Choroid plexus epithelial cell (primary cell): ENCODE data around the gene AP2A2.
A peak's percentile ranks its signal among the peaks of the same experiment; 100 is the strongest.

Source experiments
- DNase-seq: peaks from one replicate; pipeline ENCODE4 v3.0.0-alpha.2; 2010; ENCODE audit warnings: low read depth
- H3K4me3 ChIP-seq: 2 replicates; pipeline ENCODE4 v1.5.1; 2011; ENCODE audit warnings: low read depth, mild to moderate bottlenecking, control low read depth, low read length, moderate library complexity
- TF ChIP-seq, protein P1 (sequence below): conservative IDR thresholded peaks from 2 replicates; pipeline ENCODE4 v1.5.1; 2011; ENCODE audit warnings: low read depth, mild to moderate bottlenecking, control low read depth, inconsistent platforms, low read length, moderate library complexity

Gene AP2A2

DNA sequence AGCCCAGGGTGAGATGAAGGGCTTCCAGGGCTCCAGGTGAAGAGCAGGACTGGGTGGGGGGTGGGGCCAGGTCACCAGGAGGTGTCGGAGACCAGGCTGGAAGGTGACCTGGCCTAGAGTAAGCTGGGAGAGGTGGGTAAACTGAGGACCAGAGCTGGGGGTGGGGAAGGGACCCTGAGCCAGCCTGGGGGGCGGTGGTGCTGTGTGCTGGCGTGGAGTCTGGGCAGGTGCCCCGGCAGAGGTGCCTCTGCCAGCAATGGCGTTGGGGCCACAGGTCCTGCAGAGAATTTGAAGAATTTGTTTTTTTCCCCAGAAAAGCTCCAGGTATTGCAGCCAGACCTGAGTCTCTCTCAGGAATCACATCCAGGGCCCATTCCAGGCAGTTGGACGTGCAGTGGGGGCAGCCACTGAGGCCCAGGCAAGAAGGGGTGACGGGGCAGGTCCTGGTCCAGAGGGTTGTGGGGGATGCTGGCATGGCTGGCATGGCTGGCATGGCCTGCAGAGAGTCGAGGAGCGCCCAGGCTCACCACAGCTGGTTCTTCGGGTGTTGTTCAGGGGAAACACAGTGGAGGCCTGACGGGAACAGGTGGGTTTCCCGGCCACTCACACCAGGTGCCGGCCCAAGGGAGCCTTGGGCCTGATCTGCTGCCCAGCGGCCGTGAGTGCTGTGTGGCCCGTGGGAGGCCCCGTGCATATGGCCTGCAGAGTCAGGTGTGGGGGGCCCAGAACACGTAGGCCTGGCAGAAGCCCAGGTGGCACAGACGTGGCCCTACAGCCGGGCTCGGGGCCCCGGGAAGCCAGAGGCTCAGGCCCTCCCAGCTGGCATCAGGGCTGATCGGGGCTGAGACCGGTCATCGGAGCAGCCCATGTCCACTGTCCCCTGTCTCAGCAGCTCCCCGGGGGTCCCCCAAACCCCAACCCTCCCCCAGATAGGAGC is 117.2 kb downstream of the AP2A2 start:
- TF ChIP-seq, protein P1, sequence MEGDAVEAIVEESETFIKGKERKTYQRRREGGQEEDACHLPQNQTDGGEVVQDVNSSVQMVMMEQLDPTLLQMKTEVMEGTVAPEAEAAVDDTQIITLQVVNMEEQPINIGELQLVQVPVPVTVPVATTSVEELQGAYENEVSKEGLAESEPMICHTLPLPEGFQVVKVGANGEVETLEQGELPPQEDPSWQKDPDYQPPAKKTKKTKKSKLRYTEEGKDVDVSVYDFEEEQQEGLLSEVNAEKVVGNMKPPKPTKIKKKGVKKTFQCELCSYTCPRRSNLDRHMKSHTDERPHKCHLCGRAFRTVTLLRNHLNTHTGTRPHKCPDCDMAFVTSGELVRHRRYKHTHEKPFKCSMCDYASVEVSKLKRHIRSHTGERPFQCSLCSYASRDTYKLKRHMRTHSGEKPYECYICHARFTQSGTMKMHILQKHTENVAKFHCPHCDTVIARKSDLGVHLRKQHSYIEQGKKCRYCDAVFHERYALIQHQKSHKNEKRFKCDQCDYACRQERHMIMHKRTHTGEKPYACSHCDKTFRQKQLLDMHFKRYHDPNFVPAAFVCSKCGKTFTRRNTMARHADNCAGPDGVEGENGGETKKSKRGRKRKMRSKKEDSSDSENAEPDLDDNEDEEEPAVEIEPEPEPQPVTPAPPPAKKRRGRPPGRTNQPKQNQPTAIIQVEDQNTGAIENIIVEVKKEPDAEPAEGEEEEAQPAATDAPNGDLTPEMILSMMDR, result no peak
- DNase-seq, result no peak
- no peak overlapping the region for H3K4me3 ChIP-seq

DNA sequence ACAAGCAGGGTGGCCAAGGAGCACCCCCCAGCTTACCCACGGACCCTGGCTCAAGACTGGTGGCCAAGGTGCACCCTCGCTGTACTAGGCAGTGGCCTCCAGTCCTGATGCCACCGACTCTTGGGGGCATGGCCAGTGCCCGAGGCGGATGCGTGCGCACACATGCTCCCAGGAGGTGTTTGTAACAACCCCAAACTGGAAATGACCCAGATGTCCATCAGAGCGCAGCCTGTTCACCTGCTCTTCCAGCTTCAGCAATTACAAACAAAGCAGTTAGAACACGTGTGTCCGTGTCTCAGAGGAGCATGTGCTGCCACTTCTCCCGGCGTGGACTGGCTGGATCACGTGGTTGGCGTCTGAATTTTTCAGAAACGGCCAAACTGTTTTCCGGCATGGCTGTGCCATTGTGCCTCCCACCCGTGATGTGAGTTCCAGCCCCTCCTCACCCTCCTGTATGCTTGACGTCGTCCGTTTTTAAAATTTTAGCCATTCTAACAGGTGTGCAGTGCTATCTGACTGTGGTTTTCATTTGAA is 118.0 kb downstream of the AP2A2 start:
- H3K4me3 ChIP-seq, result no peak overlapping the region
- TF ChIP-seq, protein P1, result no peak
- no peak for DNase-seq

DNA sequence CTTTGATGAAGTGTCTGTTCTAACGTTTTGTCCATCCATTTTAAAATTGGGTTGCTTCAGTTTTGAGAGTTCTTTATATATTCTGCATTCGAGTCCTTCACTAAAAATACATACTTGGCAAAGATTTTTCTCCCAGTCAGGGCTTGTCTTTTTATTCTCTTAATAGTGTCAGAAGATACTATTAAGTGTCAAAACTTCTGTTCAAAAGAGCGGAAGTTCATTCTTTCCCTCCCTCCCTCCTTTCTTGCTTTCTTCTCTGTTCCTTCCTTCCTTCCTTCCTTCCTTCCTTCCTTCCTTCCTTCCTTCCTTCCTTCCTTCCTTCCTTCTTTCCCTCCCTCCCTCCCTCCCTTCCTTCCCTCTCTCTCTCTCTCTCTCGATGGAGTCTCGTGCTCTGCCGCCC is 118.5 kb downstream of the AP2A2 start:
- TF ChIP-seq, protein P1, result no peak
- no peak for DNase-seq
- no peak overlapping the region for H3K4me3 ChIP-seq

DNA sequence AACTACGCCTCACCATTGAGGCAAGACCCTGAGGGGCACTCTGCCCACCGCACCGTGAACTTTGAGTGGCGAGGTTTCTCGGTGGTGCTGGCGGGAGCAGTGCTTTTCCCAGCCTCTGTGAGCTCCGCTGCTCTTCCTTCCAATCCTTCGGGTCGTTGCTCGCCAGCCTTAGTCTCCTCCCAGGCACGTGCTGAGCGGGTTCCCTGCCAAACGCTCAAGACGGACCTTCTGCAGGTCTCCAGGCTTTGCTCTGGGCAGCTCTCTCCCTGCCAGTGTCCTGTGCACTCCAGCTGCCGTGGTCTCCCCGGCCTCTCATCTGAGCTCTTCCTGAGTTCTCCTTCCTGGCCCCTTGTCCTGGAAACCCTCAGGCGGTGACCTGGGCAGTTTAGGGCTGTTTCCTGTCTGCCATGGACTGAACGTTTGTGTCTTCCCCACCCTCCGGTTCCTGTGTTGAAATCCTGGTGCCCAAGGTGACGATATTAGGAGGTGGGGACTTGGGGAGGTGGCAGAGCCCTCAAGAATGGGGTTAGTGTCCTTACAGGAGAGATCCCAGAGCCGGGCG is 122.0 kb downstream of the AP2A2 start:
- DNase-seq, result no peak
- TF ChIP-seq, protein P1, result no peak
- H3K4me3 ChIP-seq, result no peak overlapping the region

DNA sequence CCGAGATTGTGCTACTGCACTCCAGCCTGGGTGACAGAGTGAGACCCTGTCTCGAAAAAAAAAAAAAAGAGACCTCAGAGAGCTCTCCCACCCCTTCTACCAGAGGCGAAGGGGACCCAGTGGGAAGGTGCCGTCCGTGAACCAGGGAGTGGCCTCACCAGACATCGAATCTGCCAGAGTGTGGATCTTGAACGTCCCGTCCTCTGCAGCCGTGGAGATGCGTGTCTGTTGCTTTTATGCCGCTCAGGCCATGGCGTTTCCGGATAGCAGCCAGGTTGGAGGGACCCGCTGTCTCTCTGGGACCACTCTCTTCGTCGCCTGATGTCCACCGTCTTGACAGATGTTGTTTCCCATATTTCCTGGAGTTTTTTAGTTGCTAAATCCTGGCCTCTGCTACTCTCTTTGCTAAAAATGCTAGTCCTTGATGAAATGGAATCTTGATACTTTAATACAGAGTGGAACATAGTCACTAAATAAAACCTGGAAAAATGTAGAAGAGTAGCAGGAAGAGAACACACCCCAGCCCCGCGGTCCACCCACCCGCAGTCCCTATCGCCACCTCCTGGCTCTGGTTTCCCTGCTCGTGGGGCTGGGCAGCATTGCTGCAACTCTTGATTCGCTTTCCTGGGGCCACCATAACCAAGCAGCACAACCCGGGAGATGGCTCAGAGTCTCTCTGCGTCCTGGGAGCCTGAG is 122.9 kb downstream of the AP2A2 start:
- no peak overlapping the region for H3K4me3 ChIP-seq
- TF ChIP-seq, protein P1, result no peak
- peak; percentile 7 for DNase-seq

DNA sequence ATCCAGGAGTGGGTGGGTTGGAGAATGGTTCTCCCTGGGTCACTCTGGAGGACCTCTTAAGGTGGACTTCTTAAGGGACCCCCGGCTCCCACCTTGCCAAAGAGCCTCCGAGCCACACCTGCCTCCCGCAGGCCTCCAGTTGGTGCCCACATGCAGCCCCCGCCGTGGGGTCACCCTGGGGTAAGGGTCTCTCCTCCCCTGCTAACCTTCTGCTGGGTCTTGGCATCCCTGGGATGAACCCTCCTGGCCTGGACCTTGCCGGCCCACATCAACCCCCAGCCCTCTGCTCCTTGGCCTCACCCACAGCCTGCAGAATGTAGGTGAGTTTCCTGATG is 123.4 kb downstream of the AP2A2 start:
- no peak overlapping the region for H3K4me3 ChIP-seq
- TF ChIP-seq, protein P1, result no peak
- no peak for DNase-seq
